Femur (tissue), 1 donor: ENCODE results near the gene RPGRIP1L.
A peak's percentile ranks its signal among the peaks of the same experiment; 100 is the strongest.

Experiments used
- DNase-seq: peaks from one replicate; pipeline ENCODE4 v3.0.0-alpha.2; 2017

The RPGRIP1L gene

GRCh38 chr16:53703590-53704444 is at the start of gene RPGRIP1L, which contains the start of gene FTO:
TSS of gene RPGRIP1L (minus strand) at chr16:53703859. CDS start at chr16:53700723, 3,136 bp downstream.
TSS of gene FTO (plus strand) at chr16:53704156.
- DNase-seq, result peak; percentile 100

GRCh38 chr16:53753431-53753830 is 49.8 kb upstream of the RPGRIP1L start:
- DNase-seq, result no peak

GRCh38 chr16:53752560-53752959 is 48.9 kb upstream of the RPGRIP1L start:
- no peak for DNase-seq

- no peak for DNase-seq
Measured at GRCh38 chr16:53745753-53746266, 42.2 kb upstream of the RPGRIP1L start.

- no peak for DNase-seq
Measured at GRCh38 chr16:53745086-53745485, 41.4 kb upstream of the RPGRIP1L start.

GRCh38 chr16:53744449-53744848 is 40.8 kb upstream of the RPGRIP1L start:
- DNase-seq, result no peak

GRCh38 chr16:53743149-53743566 is 39.5 kb upstream of the RPGRIP1L start:
- no peak for DNase-seq

- DNase-seq, result no peak
Measured at GRCh38 chr16:53741546-53741945, 37.9 kb upstream of the RPGRIP1L start.

GRCh38 chr16:53740933-53741531 is 37.4 kb upstream of the RPGRIP1L start:
- DNase-seq, result no peak

- DNase-seq, result no peak
Measured at GRCh38 chr16:53740476-53740875, 36.8 kb upstream of the RPGRIP1L start.

- no peak for DNase-seq
Measured at GRCh38 chr16:53737552-53737951, 33.9 kb upstream of the RPGRIP1L start.

- DNase-seq, result no peak
Measured at GRCh38 chr16:53736297-53736696, 32.6 kb upstream of the RPGRIP1L start.

- DNase-seq, result no peak
Measured at GRCh38 chr16:53734908-53735307, 31.2 kb upstream of the RPGRIP1L start.

- DNase-seq, result no peak
Measured at GRCh38 chr16:53732296-53732929, 28.8 kb upstream of the RPGRIP1L start.

GRCh38 chr16:53730693-53731092 is 27.0 kb upstream of the RPGRIP1L start:
- no peak for DNase-seq

GRCh38 chr16:53726625-53727024 is 23.0 kb upstream of the RPGRIP1L start:
- no peak for DNase-seq

GRCh38 chr16:53721017-53721416 is 17.4 kb upstream of the RPGRIP1L start:
- no peak for DNase-seq

GRCh38 chr16:53717577-53717976 is 13.9 kb upstream of the RPGRIP1L start:
- DNase-seq, result no peak

- no peak for DNase-seq
Measured at GRCh38 chr16:53715023-53715384, 11.3 kb upstream of the RPGRIP1L start.

- DNase-seq, result peak; percentile 75
Measured at GRCh38 chr16:53714205-53715022, 10.8 kb upstream of the RPGRIP1L start.

GRCh38 chr16:53713403-53714204 is 9.9 kb upstream of the RPGRIP1L start:
- DNase-seq, result no peak

- DNase-seq, result no peak
Measured at GRCh38 chr16:53712065-53712464, 8.4 kb upstream of the RPGRIP1L start.
